Measurements from ENCODE around the gene C7orf25.

C7orf25 gene

GRCh38 chr7:42947521-42947920 is 35.7 kb upstream of the C7orf25 start:
- ChIA-PET CTCF (interaction anchor here (0.7 kb wide), 1 partner anchor 189 kb away, joined by 3 read pairs; no protein-coding TSS in a partner anchor), POLR2A (no interaction called here)
- H3K4me3 ChIP-seq (ENCODE audit: low read depth, low read length) = no peak overlapping the region
- no peaks in the 10 kb centered on the region for H3K4me1 ChIP-seq (ENCODE audit: control insufficient read depth, insufficient read depth, low read length)
- TF ChIP-seq ZNF776 (tag by site-specific recombination; IDR thresholded peaks at IDR 0.05; ENCODE audit: borderline replicate concordance) = no peak
- TF ChIP-seq KLF17 (tag by site-specific recombination; IDR thresholded peaks at IDR 0.05) = no peak
- no peak for TF ChIP-seq ZNF341 (tag by site-specific recombination; IDR thresholded peaks at IDR 0.05; ENCODE audit: low read depth)
- TF ChIP-seq ZFP3 (tag by site-specific recombination; IDR thresholded peaks at IDR 0.05; ENCODE audit: low read depth) = no peak
- no peak overlapping the region for H3K27ac ChIP-seq (ENCODE audit: extremely low read depth, low read depth, low read length)
- H3K9me3 ChIP-seq (ENCODE audit: control insufficient read depth, insufficient read depth, low read depth, low read length) = no peaks in the 10 kb centered on the region
- no peaks in the 10 kb centered on the region for H3K36me3 ChIP-seq (ENCODE audit: control insufficient read depth in 2 of 2, insufficient read depth in 1 of 2, low read length in 2 of 2)

GRCh38 chr7:42946627-42946950 is 34.7 kb upstream of the C7orf25 start:
- H3K4me3 ChIP-seq (ENCODE audit: low read depth, low read length) = no peak overlapping the region
- H3K4me1 ChIP-seq (ENCODE audit: control insufficient read depth, insufficient read depth, low read length) = no peaks in the 10 kb centered on the region
- ChIA-PET POLR2A (interaction anchor here (1.2 kb wide), 1 partner anchor 15 kb away, joined by 3 read pairs; the partner anchor contains the start of genes MRPL32 and PSMA2), CTCF (interaction anchor here (0.6 to 0.7 kb wide), 2 partner anchors 158 to 315 kb away, joined by 3 read pairs; no protein-coding TSS in a partner anchor)
- no peaks in the 10 kb centered on the region for H3K9me3 ChIP-seq (ENCODE audit: control insufficient read depth, insufficient read depth, low read depth, low read length)
- H3K36me3 ChIP-seq (ENCODE audit: control insufficient read depth in 2 of 2, insufficient read depth in 1 of 2, low read length in 2 of 2) = no peaks in the 10 kb centered on the region
- no peak for TF ChIP-seq ZNF530 (tag by site-specific recombination; IDR thresholded peaks at IDR 0.05; ENCODE audit: low read depth)
- no peak for TF ChIP-seq ZNF148 (tag by site-specific recombination; IDR thresholded peaks at IDR 0.05; ENCODE audit: borderline replicate concordance)
- TF ChIP-seq SETDB1 (IDR thresholded peaks at IDR 0.05; ENCODE audit: insufficient read length, low read length) = no peak
- no peak for TF ChIP-seq ZFP3 (tag by site-specific recombination; IDR thresholded peaks at IDR 0.05; ENCODE audit: low read depth)
- no peak for TF ChIP-seq ZBTB7A (tag by site-specific recombination; IDR thresholded peaks at IDR 0.05; ENCODE audit: low read depth)
- no peak for TF ChIP-seq ZBTB48 (tag by site-specific recombination; IDR thresholded peaks at IDR 0.05)
- no peak for TF ChIP-seq ZNF362 (tag by site-specific recombination; IDR thresholded peaks at IDR 0.05)
- TF ChIP-seq ZNF433 (tag by site-specific recombination; IDR thresholded peaks at IDR 0.05; ENCODE audit: low read depth) = no peak
- TF ChIP-seq ZSCAN30 (tag by site-specific recombination; IDR thresholded peaks at IDR 0.05) = no peak
- no peak for TF ChIP-seq AEBP2 (tag by site-specific recombination; IDR thresholded peaks at IDR 0.05; ENCODE audit: borderline replicate concordance)
- TF ChIP-seq TRIM28 (IDR thresholded peaks at IDR 0.05; ENCODE audit: borderline replicate concordance, low read length) = no peak
- TF ChIP-seq ZNF211 (tag by site-specific recombination; IDR thresholded peaks at IDR 0.05; ENCODE audit: low read depth) = no peak
- no peak for TF ChIP-seq ZNF626 (tag by site-specific recombination; IDR thresholded peaks at IDR 0.05)
- TF ChIP-seq ZNF529 (tag by site-specific recombination; IDR thresholded peaks at IDR 0.05; ENCODE audit: insufficient replicate concordance) = no peak
- no peak for TF ChIP-seq BCL6B (tag by site-specific recombination; IDR thresholded peaks at IDR 0.05)
- no peak for TF ChIP-seq REPIN1 (tag by site-specific recombination; IDR thresholded peaks at IDR 0.05; ENCODE audit: low read depth)
- no peak for TF ChIP-seq KLF8 (tag by site-specific recombination; IDR thresholded peaks at IDR 0.05)
- H3K27ac ChIP-seq (ENCODE audit: extremely low read depth, low read depth, low read length) = no peak overlapping the region
